NCI-H2196 treated with DMSO at 0.1 percent for 48 hours (cell line): ENCODE results near the gene NSD1.
"Not testable (repeated sequence)": the region's sequence is repeated elsewhere in the genome, so short reads cannot be mapped to it uniquely, and the experiment has no call there.

Source experiments
- DNase-seq: peaks from one replicate; lab custom pipeline; 2025; ENCODE audit not compliant: unreplicated experiment; lab: John Stamatoyannopoulos, UW

Gene NSD1

GRCh38 chr5:177124486-177124991 is 9.0 kb upstream of the NSD1 start:
- no peak for DNase-seq

DNA sequence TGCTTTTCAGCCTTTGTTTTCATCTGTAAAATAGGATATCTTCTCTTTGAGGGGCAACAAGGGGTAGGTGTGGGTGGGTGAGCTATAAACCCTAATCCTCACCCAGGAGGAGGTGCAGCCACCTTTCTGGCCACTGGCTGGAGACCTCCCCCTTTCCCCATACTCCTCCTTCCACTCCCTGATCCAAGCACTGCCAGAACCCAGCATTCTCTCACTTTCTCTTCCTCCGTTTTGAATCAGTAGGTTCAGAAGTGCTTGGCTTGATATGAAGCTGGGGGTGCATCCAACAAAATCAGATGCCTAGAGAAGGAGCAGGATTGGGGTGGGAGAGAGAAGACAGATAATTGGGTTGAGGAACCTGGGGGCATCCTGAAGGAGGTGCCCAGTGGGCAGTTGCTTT is 6.8 kb upstream of the NSD1 start:
- no peak for DNase-seq

GRCh38 chr5:177128551-177128981 is 5.0 kb upstream of the NSD1 start:
- no peak for DNase-seq

GRCh38 chr5:177130211-177131018 is 3.2 kb upstream of the NSD1 start:
- no peak for DNase-seq

DNA sequence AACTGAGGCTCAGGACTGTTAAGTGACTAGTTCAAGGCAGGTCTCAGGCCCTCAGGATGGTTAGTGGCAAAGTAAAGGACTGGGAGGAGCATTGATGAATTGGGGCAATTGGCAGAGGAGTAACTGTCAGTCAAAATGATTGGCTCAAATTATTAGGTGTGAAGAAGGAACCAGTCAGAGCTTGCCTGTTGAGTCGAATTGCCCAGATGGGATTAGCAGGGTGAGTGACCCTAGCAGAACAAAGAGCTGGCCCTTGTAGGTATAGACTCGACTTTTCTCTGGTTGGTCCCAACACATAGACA is 2.6 kb upstream of the NSD1 start:
- DNase-seq, result no peak

DNA sequence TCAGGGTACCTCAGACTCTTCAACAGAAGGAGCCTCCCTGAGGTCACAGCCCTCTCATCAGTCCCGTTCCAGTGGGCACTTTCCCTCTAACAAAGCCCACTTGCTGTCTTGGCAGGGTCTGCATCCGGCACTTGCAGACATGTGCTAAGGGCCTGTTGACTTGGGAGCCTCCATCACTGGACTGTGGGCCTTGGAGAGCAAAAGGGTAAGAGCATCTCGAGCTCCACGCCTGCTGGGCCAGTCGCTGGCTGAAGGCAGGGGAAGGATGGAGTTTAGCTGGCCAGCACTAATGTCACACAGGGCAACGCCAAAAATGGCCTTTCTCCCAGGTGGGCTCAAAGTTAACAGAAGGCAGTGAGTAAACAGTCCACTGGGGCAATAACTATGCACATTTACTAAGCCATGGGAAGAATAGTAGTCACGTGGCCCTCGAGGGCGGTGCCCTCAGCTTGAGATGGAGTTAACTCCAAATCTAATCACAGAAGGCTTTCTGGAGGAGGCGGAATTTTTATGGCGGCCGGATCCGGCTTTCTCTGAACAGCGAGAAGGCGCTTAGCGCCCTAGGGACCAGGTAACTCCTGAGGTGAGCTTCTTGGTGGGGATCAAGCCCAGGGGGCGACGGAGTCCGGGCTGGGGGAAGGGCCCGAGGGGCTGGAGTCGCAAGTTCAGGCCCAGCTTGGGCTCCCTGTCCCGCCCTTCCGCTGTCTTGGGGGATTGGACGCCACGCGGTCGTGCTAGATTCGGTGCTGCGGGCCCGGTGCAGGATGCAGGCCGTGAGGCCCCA is 2.0 kb upstream of the NSD1 start:
- no peak for DNase-seq

GRCh38 chr5:177132136-177133095 is 1.2 kb upstream of the NSD1 start:
- DNase-seq, result no peak

DNA sequence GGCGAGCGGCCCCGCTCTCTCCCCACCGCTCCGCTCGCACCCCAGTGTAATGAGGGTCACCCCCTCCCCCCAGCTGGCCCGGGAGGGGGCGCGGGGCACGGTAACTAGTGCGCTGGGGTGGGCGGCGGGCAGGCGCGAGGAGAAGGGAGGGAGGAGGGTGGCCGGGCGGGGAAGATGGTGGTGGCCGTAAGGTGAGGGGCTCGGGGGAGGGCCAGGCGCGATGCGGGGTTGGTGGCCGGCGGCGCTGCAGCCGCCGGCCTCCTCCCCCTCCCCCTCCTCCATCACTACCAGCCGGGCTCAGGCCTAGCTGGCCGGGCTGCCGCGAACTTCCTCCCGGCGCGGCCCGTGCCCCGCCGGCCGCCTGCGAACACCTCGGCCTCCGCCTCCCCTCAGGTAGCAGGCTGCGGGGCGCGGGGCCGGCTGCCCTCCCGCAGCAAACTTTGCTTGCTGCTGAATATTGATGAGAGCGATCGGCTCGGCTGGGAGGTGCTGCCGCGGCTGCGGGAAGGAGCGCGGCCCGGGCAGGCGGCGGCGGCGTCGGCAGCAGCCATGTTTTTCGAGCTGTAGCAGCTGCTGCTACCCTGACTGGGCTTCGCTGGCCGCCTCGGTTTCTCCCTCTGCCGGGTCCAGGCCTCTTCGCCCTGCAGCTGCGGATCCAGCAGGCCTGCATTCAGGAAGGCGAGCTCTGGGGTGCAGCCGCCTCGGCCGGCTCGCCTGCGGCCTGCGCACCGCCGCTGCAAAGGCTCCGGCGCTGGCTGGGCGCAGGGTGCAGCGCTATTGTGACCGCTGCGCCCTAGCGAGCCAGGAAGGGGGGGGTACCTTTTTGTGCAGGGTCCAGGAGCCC is 502 bp downstream of the NSD1 start:
- no peak for DNase-seq

DNA sequence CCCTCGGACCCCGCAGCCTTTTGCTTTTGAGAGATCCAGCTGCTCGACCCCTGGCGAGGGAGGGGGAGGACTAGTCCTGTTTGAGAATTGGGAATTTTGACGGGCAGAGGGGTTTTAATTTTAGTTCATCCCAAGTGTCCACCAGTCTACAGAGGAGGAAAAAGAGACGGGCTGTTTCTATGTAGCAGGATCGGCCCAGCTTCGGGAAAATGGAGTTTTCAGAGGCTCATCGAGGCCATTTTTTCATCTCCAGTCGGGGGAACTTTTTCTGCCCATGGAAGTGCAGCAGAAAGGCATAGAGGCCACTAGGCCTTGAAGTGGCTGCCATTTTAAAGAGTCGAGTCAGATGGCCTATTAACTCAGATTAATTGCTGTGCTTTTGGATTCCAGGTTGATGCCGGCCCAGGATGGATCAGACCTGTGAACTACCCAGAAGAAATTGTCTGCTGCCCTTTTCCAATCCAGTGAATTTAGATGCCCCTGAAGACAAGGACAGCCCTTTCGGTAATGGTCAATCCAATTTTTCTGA is 1.2 kb downstream of the NSD1 start:
- DNase-seq, result no peak

- no peak for DNase-seq
Measured at GRCh38 chr5:177140312-177140711, 6.7 kb downstream of the NSD1 start.

- DNase-seq, result no peak
Measured at GRCh38 chr5:177141496-177141895, 7.9 kb downstream of the NSD1 start.

DNA sequence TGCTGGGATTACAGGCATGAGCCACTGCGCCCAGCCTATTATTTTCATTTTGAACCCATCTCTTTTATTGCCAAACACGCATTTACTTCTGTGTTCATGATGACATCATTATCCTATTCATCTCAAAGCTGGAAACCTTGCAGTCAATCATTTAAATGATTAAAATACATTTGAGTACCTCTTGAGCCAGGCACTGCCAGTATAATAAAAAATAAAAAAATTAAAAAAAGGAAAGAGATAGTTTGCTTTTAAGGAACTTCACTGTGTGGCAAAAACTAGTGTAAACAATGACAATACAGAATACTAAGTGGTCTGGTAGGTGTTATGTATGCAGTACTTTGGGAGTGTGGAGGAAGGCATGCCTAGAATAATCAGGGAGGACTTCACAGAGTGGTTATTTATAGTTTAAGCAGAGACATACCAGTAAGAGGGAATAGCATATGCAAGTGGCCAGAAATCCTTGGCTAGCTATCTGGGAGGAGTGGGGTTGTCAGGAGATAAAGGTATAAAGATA is 8.6 kb downstream of the NSD1 start:
- DNase-seq, result no peak

DNA sequence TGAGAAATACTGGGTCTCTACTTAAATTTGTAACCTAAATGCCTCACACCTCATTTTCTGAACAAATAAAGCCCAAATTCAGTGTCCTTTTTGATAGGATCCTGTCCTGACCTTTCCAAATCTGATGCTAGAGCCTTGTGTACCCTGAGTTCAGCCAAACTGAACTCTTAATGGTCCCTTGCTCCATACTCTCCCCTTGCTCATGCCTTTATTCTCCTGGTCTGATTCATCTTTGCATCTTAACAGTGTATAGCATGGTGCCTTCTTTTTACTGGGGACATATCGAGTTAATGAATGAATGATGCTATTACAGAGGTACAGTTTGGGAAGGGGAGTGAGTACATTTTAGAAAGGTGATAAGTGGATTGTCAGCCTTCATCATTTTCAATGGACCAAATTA is 9.2 kb downstream of the NSD1 start:
- no peak for DNase-seq

- no peak for DNase-seq
Measured at GRCh38 chr5:177146891-177147638, 13.5 kb downstream of the NSD1 start.

GRCh38 chr5:177150061-177150460 is 16.5 kb downstream of the NSD1 start:
- DNase-seq, result not testable (repeated sequence)

GRCh38 chr5:177154003-177154643 is 20.6 kb downstream of the NSD1 start:
- DNase-seq, result no peak

GRCh38 chr5:177162379-177162778 is 28.8 kb downstream of the NSD1 start:
- no peak for DNase-seq

DNA sequence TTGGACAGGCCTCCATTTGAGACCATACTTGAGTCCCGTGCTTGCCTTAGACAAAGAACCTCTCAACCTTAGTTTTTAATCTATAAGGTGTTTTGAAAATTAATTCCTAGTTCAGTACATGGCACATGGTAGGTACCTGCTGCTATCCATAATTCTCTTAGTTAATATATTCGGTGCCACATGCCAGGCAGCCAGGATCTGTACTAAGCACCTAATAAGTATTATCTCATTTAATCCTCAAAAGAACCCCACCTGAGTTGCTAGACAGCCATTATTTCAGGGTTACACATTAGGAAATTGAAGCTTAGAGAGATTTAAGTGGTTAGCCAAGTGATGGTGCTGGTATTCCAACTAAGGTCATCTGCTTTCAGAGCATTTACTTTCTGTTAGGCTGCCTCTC is 29.9 kb downstream of the NSD1 start:
- no peak for DNase-seq

- no peak for DNase-seq
Measured at GRCh38 chr5:177169271-177169670, 35.7 kb downstream of the NSD1 start.
